Measurements from ENCODE around the gene EIF1. TPM values are rescaled to one million over a fixed set of nuclear protein-coding genes. Genes with fewer than 3 reads are reported as not detected.

EIF1 gene
- total RNA-seq, 1 experiment from 2014 or later = 651 TPM

- Histone ChIP-seq H3K18ac (ENCODE audit: insufficient read length, low read depth, low read length) (no peak overlapping the region), H2BK120ac (ENCODE audit: low read depth, low read length, poor library complexity, severe bottlenecking) (no peak overlapping the region), H2AFZ (ENCODE audit: low read length) (no peak overlapping the region), H3K14ac (ENCODE audit: insufficient read depth, low read length) (no peak overlapping the region), H2BK12ac (ENCODE audit: insufficient read length, low read depth, low read length) (no peak overlapping the region), H2BK5ac (ENCODE audit: insufficient read length, low read length) (no peak overlapping the region), H3K27ac (ENCODE audit: insufficient read length, low read depth, low read length) (no peak overlapping the region), H3K4me1 (ENCODE audit: insufficient read depth, low read length) (peaks cover 3% of the 10 kb centered on the region; the same call in 1 of the 2 replicates), H3K4ac (ENCODE audit: low read depth, low read length) (no peak overlapping the region), H4K8ac (replicated peaks; ENCODE audit: insufficient read length, low read depth, low read length) (no peak overlapping the region), H3K79me1 (ENCODE audit: insufficient read depth, low read depth, low read length, poor library complexity, severe bottlenecking) (no peaks in the 10 kb centered on the region), H4K5ac (ENCODE audit: insufficient read length, low read depth, low read length) (peak overlapping the region; percentile 39), H4K20me1 (ENCODE audit: control insufficient read depth, insufficient read depth, insufficient read length) (no peaks in the 10 kb centered on the region), H3T11ph (ENCODE audit: low read length) (no peak overlapping the region), H3K23me2 (ENCODE audit: insufficient read length, low read depth, low read length, poor library complexity, severe bottlenecking) (peaks cover 2% of the 10 kb centered on the region), H3K9me3 (ENCODE audit: control insufficient read depth, low read depth, low read length) (no peaks in the 10 kb centered on the region), H3K4me2 (ENCODE audit: insufficient read depth, insufficient read length, low read length) (no peak overlapping the region), H3K56ac (ENCODE audit: insufficient read length, low read depth, low read length) (no peak overlapping the region), H2BK15ac (ENCODE audit: low read depth, low read length) (no peak overlapping the region), H2AK5ac (ENCODE audit: insufficient read length, low read length) (no peak overlapping the region), H3K27me3 (ENCODE audit: insufficient read depth, low read length) (no peaks in the 10 kb centered on the region), H2BK20ac (ENCODE audit: low read depth, low read length, poor library complexity, severe bottlenecking) (no peak overlapping the region), H3K23ac (ENCODE audit: insufficient read length, low read depth, low read length) (no peak overlapping the region), H4K91ac (ENCODE audit: insufficient read length, low read depth, low read length) (no peak overlapping the region), H3K79me2 (ENCODE audit: insufficient read depth, low read length) (peaks cover 6% of the 10 kb centered on the region; the same call in 1 of the 2 replicates), H3K9ac (ENCODE audit: extremely low read depth, insufficient read length, low read length) (no peak overlapping the region)
- H3K36me3 Mint-ChIP-seq (ENCODE audit: insufficient read depth in 1 of 3, low read depth in 3 of 3) = peaks cover 31 to 53% (median 37%) of the 10 kb centered on the region in 3 experiments
- peaks cover 8 to 22% of the 10 kb centered on the region in 2 experiments for H3K4me1 Mint-ChIP-seq
- no CpG with 5 or more reads among the region's 11 CpGs for WGBS (ENCODE audit: extremely low coverage, insufficient read length, low lambda C conversion rate)
- H3K27ac Mint-ChIP-seq = peak overlapping the region in 2 of 3 experiments; percentile 4 to 10; a peak in 5 of 7 replicates
- no peaks in the 10 kb centered on the region; the same call in none of the 2 replicates for H3K27me3 Mint-ChIP-seq (ENCODE audit: low read depth)
- peaks cover 0 to 2% of the 10 kb centered on the region in 2 experiments; a peak in 1 of 5 replicates for H3K9me3 Mint-ChIP-seq
- no peak for DNase-seq
- H3K4me3 Mint-ChIP-seq = no peak overlapping the region
- TF ChIP-seq, protein P1, sequence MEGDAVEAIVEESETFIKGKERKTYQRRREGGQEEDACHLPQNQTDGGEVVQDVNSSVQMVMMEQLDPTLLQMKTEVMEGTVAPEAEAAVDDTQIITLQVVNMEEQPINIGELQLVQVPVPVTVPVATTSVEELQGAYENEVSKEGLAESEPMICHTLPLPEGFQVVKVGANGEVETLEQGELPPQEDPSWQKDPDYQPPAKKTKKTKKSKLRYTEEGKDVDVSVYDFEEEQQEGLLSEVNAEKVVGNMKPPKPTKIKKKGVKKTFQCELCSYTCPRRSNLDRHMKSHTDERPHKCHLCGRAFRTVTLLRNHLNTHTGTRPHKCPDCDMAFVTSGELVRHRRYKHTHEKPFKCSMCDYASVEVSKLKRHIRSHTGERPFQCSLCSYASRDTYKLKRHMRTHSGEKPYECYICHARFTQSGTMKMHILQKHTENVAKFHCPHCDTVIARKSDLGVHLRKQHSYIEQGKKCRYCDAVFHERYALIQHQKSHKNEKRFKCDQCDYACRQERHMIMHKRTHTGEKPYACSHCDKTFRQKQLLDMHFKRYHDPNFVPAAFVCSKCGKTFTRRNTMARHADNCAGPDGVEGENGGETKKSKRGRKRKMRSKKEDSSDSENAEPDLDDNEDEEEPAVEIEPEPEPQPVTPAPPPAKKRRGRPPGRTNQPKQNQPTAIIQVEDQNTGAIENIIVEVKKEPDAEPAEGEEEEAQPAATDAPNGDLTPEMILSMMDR (conservative IDR thresholded peaks at IDR 0.05) = no peak
Observed at GRCh38 chr17:41692722-41693521, 4.2 kb downstream of the EIF1 start.
